ENCODE data around the gene SH2D1B. TPM values are rescaled to one million over a fixed set of nuclear protein-coding genes. Genes with fewer than 3 reads are reported as not detected.
"Not testable (repeated sequence)": the region's sequence is repeated elsewhere in the genome, so short reads cannot be mapped to it uniquely, and the experiment has no call there.

The SH2D1B gene, protein sequence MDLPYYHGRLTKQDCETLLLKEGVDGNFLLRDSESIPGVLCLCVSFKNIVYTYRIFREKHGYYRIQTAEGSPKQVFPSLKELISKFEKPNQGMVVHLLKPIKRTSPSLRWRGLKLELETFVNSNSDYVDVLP
- not detected for polyA plus RNA-seq (2013, experiment 1 of 2; ENCODE audit: insufficient read length)
- polyA plus RNA-seq (2013, experiment 2 of 2; ENCODE audit: insufficient read length): not detected

DNA sequence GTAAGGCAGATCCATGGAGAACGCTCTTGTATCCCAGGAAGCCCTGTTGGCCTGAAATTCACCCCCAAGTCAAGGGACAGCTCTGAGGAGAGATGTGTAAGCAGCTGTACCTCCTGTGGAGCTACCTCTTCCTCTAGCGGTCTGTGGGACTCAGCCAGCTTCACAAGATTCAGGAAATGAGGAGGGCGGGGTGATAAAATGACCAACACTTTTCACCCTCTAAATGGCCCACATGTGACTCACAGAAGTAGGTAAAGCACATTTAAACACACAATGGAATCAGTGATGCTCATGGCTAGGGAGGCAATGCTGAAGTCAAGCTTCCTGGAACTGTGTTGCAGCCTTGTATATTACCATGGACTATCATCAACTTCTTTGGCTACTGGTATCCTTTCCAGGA, at the start of gene SH2D1B:
Gene SH2D1B (minus strand): TSS at position 135 of the 400 bp plus-strand sequence. CDS start 120 bp downstream, at position 15.
- peak; percentile 20 for DNase-seq

DNA sequence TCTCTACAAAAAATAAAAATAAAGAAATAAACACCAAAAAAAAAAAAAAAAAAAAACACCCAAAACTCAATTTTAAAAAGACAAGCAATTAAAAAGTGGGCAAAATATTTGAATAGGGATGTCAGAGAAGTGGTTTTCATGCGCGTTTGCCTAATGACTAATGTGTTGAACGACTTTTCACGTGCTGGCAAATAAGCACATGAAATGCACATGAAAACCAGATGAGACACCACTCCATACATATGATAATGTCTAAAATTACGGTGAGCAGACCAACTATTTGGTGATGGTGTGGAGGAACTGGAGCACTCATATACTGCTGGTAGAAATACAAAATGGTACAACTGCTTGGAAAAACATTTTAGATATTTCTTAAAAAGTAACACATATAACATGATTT, 46.3 kb upstream of the SH2D1B start:
- DNase-seq: no peak

DNA sequence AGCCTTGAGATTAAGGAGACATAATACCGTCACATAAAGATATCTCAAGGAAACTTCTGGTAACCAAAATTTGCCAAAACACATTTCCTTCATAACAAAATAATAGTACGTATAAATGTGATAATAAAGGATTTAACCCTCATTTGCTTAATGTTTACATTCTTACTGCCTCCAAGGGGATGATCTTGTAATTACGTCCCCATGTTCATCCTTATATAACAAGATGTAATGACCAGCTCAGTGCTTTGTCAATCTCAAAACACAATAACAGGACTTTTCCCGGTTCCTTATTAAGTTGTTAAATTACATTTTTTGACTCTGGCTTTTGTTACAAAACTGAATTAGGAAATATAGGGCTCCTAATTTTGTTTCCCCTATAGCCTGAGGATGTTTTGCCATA, 44.4 kb upstream of the SH2D1B start:
- no peak for DNase-seq

DNA sequence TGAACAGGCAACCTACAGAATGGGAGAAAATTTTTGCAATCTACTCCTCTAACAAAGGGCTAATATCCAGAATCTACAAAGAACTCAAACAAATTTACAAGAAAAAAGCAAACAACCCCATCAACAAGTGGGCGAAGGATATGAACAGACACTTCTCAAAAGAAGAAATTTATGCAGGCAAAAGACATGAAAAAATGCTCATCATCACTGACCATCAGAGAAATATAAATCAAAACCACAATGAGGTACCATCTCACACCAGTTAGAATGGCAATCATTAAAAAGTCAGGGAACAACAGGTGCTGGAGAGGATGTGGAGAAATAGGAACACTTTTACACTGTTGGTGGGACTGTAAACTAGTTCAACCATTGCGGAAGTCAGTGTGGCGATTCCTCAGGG, 42.4 kb upstream of the SH2D1B start:
- DNase-seq: not testable (repeated sequence)

DNA sequence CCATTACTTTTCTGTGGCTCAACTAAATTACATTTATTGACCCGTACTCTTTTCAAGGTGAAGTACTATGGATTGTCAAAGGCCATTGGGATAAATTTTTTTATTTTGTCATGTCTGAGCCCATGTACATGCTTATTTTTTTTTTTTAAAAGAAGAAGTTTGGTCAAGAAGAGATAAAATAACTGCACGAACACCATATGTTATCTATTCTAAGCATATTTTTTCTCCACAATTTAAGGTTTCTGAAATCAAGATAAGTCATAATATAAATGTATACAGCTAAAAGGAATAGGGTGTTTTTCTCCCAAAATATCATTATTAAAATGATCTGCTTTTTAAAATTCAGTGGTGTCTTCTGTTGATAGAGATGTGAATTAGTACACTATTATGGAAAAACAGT, 35.0 kb upstream of the SH2D1B start:
- no peak for DNase-seq

DNA sequence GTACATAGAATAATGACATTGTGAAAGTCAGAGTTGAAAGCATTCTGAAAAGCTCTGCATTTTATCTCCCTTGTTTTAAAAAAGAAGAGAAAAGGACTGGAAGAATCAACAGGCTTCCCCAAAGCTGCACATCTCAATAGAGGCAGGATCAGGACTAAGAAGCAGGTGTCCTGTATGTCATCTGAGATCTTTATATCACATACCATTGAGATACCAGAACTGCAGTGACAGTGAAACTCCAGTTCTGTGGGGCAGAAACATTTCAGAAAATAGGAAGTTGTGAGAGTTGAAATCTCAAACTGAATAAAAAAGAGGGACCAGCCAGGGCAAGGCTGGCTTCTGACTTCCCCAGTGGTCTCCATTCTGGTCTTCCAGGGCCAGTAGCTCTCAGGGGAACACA, 33.0 kb upstream of the SH2D1B start:
- no peak for DNase-seq

DNA sequence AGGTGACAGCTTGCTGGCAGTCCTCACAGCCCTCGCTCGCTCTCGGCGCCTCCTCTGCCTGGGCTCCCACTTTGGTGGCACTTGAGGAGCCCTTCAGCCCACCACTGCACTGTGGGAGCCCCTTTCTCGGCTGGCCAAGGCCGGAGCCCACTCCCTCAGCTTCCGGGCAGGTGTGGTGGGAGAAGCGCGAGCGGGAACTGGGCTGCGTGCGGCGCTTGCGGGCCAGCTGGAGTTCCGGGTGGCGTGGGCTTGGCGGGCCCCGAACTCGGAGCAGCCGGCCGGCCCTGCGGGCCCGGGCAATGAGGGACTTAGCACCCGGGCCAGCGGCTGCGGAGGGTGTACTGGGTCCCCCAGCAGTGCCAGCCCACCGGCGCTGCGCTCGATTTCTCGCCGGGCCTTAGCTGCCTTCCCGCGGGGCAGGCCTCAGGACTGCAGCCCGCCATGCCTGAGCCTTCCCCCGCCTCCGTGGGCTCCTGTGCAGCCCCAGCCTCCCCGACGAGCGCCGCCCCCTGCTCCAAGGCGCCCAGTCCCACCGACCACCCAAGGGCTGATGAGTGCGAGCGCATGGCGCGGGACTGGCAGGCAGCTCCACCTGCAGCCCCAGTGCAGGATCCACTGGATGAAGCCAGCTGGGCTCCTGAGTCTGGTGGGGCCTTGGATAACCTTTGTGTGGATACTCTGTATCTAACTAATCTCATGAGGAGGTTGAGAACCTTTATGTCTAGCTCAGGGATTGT, 21.2 kb upstream of the SH2D1B start:
- DNase-seq: not testable (repeated sequence)

DNA sequence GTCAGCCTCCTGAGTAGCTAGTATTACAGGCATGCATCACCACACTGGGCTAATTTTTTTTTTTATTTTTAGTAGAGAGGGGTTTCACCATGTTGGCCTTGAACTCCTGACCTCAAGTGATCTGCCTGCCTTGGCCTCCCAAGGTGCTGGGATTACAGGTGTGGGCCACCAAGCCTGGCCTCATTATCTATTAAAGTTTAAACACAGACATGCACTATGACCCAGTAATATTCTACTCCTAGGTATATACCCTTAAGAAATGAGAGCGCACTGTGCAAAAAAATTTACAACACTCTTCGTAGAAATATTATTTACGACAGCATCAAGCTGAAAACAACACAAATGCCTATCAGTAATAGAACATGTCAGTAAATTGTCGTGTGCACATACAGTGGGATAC, 18.6 kb upstream of the SH2D1B start:
- no peak for DNase-seq

DNA sequence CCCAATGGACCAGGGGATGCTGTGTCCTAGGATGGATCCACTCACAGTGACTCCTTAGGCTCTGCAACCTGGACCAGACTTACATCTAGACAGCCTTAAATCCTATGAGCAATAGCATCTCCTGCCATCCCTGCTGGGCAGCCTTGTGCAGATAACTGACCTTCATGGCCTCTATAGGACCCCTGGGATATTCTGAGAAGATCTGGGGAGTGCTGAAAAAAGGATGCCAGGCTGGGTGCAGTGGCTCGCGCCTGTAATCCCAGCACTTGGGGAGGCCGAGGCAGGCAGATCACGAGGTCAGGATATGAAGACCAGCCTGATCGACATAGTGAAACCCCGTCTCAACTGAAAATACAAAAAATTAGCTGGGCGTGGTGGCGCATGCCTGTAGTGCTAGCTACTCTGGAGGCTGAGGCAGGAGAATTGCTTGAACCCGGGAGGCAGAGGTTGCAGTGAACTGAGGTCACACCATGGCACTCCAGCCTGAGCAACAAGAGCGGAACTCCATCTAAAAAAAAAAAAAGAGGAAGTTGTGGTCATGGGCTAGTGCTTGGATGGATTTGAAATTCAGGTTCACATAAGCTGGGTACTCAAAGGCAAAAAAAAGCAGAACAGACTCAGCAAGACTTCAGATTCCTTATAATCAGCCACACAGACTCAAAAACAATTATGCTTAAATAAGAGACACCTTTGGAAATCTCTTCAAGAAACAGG, 10.9 kb upstream of the SH2D1B start:
- DNase-seq: no peak

DNA sequence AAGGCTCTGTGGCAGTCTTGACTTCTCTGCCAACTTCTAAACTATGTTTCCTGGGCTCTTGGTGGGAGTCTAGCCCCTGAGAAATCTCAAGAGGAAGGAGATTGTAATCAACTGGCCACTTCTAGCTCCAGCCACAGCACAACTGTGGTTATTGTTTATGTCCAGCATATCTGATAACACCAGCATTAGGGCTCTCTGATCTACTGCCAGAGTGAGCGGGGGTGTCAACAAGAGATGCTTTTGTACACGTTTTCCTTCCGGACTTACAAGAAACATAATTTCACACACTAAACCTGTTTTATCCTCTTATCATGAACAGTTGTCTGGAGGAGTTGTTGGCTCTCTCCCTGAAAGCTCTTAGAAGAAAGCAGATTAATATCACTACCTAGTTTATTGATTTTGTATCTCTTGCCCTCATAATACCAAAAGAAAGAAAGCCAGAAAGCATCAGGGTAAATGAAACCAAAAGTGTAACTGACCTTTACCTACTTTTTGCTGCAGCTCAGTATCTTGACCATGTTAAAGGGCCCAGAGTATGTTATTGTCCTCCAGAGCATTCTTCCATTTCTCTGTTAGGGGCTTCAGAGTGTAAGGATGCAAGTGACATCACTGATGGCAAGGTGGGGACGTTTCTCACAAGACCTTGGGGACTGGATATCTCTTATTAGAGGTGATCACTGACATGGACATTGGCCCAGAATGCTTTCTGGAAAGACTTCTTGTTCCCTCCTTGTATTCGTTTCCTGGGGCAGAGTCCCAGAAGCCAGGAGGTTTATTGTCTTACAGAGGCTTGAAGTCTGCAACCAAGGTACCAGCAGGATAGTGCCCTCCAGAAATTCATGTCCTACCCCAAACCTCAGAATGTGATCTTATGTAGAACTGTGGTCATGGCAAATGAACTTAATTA, 9.6 kb upstream of the SH2D1B start:
- no peak for DNase-seq

DNA sequence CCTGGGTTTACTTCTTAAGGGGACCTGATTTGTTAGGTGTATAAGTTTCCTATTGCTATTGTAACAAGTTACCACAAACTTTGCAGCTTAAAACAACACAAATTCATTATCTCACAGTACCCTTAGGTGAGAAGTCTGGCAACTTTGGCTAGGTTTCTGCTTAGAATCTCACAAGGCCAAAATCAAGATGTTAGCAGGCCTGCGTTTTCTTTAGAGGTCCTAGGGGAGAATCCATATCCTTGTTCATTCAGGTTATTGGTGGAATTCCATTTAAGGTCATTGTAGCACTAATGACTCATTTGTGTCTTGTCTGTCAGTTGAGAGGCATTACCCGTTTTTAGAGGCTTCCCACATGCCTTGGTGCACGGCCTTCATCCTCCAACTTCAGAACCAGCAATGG, 8.2 kb upstream of the SH2D1B start:
- DNase-seq: peak; percentile 29

DNA sequence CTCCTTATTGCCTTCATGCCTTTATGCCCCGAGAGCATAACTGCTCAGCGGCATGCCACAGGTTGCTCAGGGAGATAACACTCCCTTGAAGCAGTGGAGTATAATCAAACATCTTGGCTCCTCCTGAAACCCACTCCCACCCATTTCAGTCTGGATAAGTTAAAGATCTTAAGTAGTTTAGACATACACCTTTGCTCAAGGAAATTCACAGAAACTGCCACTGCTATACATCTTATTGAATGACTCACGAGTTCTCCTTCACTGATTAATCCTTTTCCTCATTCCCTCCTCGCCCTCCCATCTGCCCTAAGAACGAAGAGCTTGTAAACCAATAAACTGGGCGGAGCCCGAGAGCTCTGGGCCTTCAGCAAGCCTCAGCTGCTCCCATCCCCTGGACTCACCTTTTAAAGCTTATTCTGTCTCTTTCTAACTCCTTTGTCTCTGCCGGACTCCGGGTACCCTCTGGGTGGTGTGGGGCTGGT, 7.6 kb upstream of the SH2D1B start:
- DNase-seq: peak; percentile 6

DNA sequence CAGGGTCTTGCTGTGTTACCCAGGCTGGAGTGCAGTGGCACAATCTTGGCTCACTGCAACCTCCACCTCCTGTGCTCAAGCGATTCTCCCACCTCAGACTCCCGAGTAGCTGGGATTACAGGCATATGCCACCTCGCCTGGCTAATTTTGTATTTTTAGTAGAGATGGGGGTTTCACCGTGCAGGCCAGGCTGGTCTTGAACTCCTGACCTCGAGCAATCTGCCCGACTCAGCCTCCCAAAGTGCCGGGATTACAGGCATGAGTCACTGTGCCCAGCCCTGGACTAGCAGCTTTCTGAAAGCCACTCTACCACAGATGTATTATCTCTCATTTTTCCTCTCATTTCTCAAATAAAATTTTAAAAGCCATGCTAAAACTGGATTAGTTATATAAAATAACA, 6.6 kb upstream of the SH2D1B start:
- not testable (repeated sequence) for DNase-seq

DNA sequence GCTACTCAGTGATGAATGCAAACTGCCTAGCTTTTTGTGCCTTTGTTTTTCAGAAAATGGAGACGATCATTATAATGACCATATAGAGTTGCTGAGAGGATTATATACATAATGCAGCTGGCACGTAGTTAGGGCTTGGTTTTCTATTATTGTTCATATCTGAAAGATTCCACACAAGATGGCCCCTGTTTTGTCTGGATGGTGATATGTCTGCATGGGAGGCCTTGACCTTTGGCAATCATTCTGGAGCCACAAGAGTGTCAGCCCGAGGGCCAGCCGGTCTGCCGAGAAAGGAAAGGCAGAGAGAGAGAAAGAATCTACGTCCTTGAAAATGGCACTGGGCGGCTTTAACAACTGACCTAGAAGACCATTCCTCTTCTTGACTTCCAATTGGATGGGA, 5.7 kb upstream of the SH2D1B start:
- DNase-seq: no peak

DNA sequence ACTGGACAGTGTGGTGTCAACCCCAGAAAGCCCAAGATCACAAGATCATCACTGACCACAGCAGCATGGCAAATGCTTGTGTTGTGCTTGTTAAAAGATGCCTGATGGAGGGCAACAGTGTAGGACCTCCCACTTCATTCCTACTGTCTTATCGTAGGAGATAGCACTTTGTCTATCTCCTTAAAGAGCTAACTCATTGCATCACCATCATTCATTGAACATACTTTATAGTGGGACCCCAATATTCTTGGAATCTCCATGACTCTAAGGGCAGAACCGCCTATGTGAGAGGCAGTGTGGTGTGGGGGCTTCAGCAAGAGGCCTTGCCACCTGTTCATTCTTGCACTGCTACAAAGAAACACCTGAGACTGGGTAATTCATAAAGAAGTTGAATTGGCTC, 5.0 kb upstream of the SH2D1B start:
- DNase-seq: no peak

DNA sequence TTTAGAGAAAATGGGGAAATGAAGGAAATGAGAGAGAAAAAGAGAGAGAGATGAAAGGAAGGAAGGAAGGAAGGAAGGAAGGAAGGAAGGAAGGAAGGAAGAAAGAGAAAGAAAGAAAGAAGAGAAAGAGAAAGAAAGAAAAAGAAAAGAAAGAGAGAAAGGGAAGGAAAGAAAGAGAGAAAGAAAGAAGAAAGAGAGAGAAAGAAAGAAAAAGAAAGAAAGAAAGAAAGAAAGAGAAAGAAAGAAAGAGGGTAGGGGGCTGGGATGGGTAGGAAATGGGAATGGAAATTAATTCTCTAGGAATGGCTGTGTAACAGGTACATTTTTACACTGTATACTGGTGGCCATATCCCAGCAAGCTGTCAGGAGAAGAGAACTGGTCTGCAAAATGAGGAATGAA, 4.3 kb upstream of the SH2D1B start:
- DNase-seq: no peak

DNA sequence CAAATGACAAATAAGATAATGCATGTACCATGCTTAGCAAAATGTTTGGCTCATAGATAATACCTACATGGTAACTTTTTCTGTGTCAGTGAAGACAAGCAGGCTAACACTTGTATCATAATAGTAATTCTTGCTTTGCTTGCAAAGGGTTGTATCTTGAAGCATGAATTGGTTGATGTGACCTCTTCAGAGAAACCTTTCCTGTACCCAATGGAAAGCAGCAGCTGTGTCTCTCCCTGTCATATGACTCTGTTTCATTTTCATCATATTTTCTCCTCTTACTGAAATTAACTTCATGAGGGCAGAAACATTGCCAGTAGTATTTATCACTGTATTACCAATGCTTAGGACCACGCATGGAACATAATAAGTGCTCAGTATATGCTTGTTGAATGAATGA, 4.4 kb downstream of the SH2D1B start:
- DNase-seq: no peak

DNA sequence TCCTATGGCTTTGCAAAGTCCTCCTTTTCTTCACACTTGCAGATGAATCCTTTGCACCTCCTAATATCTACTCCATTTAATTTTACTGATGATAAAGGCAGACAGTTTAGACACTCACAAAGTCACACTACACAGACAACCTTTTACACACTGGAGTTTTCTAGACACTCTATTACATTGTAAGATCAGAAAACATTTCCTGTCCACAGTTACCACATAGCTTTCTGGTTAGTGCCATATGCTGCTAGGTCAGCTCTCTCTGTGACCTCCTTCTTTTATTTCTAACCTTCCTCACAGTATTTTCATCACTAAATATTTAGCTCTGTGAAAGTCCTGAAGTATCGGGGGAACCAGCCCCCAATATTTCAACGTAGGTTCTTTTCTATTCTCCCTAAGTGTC, 5.1 kb downstream of the SH2D1B start:
- DNase-seq: no peak

DNA sequence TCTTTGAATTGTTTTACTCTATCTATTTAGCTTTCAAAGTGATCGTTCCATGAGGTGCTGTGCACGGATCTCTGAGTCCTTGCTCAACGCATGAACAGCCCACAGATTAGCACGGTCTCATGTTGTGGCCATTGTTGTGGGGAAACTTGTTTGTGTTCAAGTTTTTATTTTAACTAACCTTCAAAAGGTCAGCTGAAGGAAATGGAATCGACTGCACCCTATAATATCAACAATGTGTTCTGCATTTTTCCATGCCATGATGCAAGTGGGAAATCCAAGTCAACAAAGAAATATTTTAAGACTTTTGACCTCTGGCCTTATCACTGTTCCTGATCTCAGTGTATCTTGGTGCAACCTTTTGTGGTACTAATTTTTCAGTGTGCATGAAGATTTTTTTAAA, 6.1 kb downstream of the SH2D1B start:
- DNase-seq: no peak

DNA sequence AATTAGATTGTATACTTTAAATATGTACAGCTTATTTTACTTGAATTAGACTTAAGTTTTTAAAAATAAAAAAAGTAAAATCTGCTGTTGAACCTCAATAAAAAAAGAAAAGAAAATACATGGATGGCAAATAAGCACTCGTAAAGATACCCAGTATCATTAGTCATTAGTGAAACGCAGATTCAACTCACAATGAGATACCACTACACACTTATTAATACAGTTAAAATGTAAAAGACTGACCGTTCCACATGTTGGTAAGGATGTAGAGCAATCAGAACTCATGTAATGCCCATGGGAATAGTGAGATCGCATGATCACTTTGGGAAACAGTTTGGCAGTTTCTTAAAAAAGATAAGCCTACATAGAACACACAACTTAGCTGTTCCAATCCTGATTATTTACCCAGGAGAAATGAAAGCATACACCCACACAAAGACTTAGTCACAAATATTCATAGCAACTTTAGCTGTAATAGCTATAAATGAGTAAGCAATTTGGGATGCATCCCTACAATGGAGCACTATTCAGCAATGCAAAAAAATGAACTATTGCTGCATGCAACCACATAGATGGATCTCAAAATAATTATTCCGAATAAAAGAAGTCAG, 7.3 kb downstream of the SH2D1B start:
- peak; percentile 68 for DNase-seq

DNA sequence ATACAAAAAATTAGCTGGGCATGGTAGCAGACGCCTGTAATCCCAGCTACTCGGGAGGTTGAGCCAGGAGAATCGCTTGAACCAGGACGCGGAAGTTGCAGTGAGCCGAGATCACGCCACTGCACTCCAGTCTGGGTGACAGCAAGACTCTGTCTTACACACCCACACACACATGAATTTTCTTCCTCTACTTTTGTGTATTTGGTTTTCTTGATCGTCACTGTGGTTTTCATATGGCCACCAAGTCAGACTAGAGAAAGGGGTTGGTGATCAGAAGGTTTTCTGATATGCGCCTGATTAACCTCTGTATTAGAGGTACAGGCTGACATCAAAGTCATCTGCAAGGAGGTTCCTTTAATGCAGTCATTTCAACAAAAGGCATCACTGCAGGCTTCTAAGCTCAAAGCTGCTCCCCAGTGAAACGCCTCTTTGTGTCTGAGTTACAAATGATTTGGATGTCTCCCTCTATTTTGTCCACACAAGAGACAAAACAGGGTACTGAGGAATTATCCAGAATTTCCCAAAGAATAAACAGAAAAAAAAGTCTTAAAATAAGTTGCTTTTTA, 11.1 kb downstream of the SH2D1B start:
- DNase-seq: no peak

All from fibroblast of skin of back (primary cell).